IPS-20b (cell line): Measurements from ENCODE around the gene PHACTR3.

Experiments
- H3K27ac ChIP-seq: one replicate; pipeline ENCODE4 v1.5.1; 2013; ENCODE audit warnings: low read length
- H3K27me3 ChIP-seq: 2 replicates; pipeline ENCODE4 v1.6.1; 2013; ENCODE audit warnings: mild to moderate bottlenecking, low read length, inconsistent platforms; ENCODE audit not compliant: insufficient read depth
- H3K36me3 ChIP-seq: 2 replicates; pipeline ENCODE4 v1.6.1; 2013; ENCODE audit warnings: low read depth, mild to moderate bottlenecking, inconsistent platforms, low read length, moderate library complexity; ENCODE audit not compliant: insufficient read depth
- H3K4me1 ChIP-seq: 2 replicates; pipeline ENCODE4 v1.6.1; 2013; ENCODE audit warnings: mild to moderate bottlenecking, control low read depth, inconsistent platforms, low read length, moderate library complexity; ENCODE audit not compliant: insufficient read depth
- H3K4me3 ChIP-seq: 2 replicates; pipeline ENCODE4 v1.5.1; 2013; ENCODE audit warnings: mild to moderate bottlenecking, low read length, inconsistent platforms
- H3K9ac ChIP-seq: 2 replicates; pipeline ENCODE4 v1.6.1; 2013; ENCODE audit warnings: low read depth, mild to moderate bottlenecking, inconsistent platforms, low read length, moderate library complexity
- H3K9me3 ChIP-seq: 2 replicates; pipeline ENCODE4 v1.6.1; 2013; ENCODE audit warnings: mild to moderate bottlenecking, low read depth, low read length, inconsistent platforms; ENCODE audit not compliant: insufficient read depth

Gene PHACTR3

DNA sequence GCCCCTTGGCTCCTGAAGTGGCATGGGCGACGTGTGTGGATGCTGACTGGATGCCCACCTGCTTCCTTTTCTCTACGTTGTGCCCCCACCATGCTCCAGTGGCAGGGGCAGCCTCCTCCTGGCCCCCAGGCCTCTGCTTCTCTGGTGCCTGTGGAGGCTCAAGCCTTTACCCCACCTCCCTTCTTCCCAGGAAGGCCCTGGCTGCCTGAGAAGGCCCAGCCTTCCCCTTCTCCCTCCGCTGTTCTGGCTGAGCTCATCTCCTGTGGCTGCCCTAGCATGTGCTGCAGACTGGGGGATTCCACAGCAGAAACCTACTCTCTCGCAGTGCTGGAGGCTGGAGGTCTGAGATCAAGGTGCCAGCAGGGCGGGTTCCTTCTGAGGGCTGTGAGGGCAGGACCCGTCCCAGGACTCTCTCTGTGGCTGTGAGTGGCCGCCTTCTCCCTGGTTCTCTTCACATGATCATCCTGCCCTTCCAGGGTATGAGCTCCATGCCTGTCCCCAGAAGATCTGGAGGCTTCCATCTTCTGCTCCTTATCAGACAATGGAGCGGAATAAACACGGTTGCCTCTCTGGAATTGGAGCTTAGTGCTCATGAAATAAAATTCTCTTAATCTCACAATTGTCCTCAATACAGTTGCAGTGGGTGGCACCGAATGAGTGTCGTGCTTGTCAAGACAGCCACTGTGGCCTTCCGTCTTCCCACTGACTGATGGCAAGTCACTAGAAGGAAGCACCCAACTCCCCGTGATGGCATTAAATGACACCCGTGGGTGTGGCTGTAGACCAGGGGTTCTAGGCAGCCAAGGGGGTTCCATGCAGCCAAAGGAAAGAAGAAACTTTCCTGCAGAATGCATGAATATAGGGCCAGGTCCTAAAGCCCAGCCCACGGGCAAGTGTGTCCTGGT, 25.1 kb downstream of the PHACTR3 start:
- Histone ChIP-seq H3K27ac (no peak overlapping the region), H3K9ac (no peak overlapping the region), H3K9me3 (no peaks in the 10 kb centered on the region; the same call in 1 of the 2 replicates), H3K4me3 (no peak overlapping the region), H3K4me1 (no peaks in the 10 kb centered on the region), H3K27me3 (peaks cover 12% of the 10 kb centered on the region), H3K36me3 (no peaks in the 10 kb centered on the region)

DNA sequence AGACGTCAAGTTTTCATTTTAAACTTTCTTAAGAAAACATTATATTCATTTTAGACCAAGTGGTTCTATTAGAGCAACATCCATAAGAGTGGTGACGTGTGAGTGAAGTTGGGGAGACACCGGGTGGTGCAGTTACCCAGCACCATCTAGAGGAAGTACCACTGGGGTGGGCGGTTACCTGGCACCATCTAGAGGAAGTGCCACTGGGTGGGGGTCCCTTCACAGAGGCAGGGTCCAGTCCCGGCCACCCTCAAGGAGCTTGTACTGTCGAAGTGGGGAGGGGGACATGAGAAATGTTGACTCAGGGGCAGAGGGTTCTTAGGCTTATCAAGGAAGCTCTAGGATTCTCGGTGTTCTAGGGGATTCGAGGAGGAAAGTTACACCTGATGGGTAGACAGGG, 26.2 kb downstream of the PHACTR3 start:
- Histone ChIP-seq H3K27ac (no peak overlapping the region), H3K9me3 (no peaks in the 10 kb centered on the region; the same call in 1 of the 2 replicates), H3K27me3 (peaks cover 12% of the 10 kb centered on the region; the same call in 1 of the 2 replicates), H3K4me3 (no peak overlapping the region), H3K36me3 (no peaks in the 10 kb centered on the region), H3K4me1 (no peaks in the 10 kb centered on the region), H3K9ac (no peak overlapping the region)

- no peaks in the 10 kb centered on the region for H3K4me1 ChIP-seq
- H3K9me3 ChIP-seq = no peaks in the 10 kb centered on the region; the same call in 1 of the 2 replicates
- H3K36me3 ChIP-seq = no peaks in the 10 kb centered on the region
- no peak overlapping the region for H3K4me3 ChIP-seq
- H3K9ac ChIP-seq = no peak overlapping the region
- H3K27me3 ChIP-seq = peaks cover 7% of the 10 kb centered on the region
- no peak overlapping the region for H3K27ac ChIP-seq
Measured at GRCh38 chr20:59631751-59632540, 27.6 kb downstream of the PHACTR3 start.

DNA sequence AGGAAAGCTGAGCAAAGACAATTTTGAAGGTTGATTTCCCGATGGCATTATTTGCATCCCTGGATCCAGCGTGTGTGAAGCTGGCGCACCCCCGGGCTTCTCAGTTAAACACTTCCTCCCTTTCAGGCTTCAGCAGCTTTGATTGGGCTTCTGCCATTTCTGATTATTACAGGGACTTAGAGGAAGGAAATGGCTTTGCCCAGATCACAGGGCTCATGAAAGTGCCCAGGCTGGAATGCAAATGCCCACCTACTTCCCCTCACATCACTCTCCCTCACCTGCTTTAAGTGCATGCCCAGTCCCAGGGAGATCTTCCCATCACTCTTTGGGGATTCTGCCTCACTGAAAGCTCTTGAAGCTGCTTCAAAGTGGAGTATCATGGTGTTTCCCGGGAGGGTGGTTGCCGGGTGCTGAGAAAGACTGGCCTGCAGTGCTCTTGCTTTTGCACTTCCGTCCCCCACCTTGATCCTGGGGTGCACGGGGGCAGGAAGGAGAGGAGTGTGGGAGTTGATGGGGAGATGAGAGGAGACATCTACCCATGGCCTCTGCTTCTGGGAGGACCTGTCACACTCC, 28.3 kb downstream of the PHACTR3 start:
- Histone ChIP-seq H3K27ac (no peak overlapping the region), H3K9ac (no peak overlapping the region), H3K9me3 (no peaks in the 10 kb centered on the region; the same call in 1 of the 2 replicates), H3K4me1 (no peaks in the 10 kb centered on the region), H3K27me3 (peaks cover 7% of the 10 kb centered on the region), H3K4me3 (no peak overlapping the region), H3K36me3 (no peaks in the 10 kb centered on the region)

- Histone ChIP-seq H3K36me3 (no peaks in the 10 kb centered on the region), H3K4me3 (no peak overlapping the region), H3K9ac (no peak overlapping the region), H3K9me3 (no peaks in the 10 kb centered on the region; the same call in 1 of the 2 replicates), H3K27ac (no peak overlapping the region), H3K27me3 (peaks cover 7% of the 10 kb centered on the region), H3K4me1 (no peaks in the 10 kb centered on the region)
Measured at GRCh38 chr20:59633656-59634251, 29.4 kb downstream of the PHACTR3 start.

GRCh38 chr20:59634435-59635005, 30.2 kb downstream of the PHACTR3 start:
- Histone ChIP-seq H3K36me3 (no peaks in the 10 kb centered on the region), H3K4me1 (no peaks in the 10 kb centered on the region), H3K4me3 (no peak overlapping the region), H3K9me3 (no peaks in the 10 kb centered on the region; the same call in 1 of the 2 replicates), H3K27ac (no peak overlapping the region), H3K9ac (no peak overlapping the region), H3K27me3 (peaks cover 9% of the 10 kb centered on the region)

DNA sequence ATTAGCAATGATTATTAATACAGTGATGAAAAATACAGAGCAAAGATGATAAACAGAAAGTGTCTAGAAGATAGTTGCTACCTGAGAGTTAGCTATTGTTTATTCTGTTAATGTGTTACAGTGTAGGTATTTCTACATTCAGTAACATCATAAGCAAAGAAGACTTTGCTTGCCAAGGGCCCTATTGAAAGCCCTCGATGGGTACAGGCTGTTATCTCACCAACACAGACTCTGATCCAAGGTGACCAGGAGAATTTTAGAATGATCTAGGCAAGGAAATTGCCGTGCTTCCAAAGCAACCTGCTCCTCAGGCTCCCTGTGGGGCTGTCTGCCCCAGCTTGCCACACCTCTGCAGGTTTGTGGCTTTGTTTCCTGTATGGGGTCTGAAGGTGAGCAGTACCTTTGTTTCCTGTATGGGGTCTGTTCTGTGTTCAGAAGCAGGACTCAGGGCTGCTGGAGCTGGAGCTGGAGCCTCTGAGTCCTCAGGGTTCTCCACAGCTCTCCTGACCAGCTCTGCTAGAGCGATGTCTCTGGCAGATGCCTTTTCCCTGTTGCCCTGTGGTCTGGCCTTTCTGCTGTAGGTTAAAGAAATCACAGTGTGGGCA, 32.5 kb downstream of the PHACTR3 start:
- Histone ChIP-seq H3K9me3 (no peaks in the 10 kb centered on the region; the same call in 1 of the 2 replicates), H3K36me3 (no peaks in the 10 kb centered on the region), H3K27ac (no peak overlapping the region), H3K4me3 (no peak overlapping the region), H3K9ac (no peak overlapping the region), H3K27me3 (peaks cover 22% of the 10 kb centered on the region), H3K4me1 (no peaks in the 10 kb centered on the region)

DNA sequence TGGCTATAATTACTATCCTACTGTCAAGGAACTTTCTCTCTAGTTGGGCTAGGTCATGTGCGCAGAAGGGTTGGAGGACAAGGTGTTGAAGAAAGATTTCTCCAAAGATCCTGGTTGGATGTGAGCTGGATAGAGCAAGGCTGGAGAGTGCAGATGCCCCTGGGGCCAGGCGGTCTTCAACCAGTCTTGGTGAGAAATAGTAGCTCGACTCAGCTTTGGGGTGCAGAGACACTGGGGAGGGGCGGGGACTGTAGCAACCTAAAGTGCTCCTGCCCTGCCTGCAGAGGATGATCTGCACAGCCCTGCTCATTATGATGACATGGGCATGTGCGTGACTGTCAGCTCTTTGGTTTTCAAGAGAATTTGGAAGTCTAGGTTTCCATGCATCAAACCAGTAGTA, 35.9 kb downstream of the PHACTR3 start:
- no peak overlapping the region for H3K9ac ChIP-seq
- no peak overlapping the region for H3K27ac ChIP-seq
- H3K4me1 ChIP-seq = no peaks in the 10 kb centered on the region
- H3K36me3 ChIP-seq = no peaks in the 10 kb centered on the region
- no peak overlapping the region for H3K4me3 ChIP-seq
- no peaks in the 10 kb centered on the region for H3K9me3 ChIP-seq
- peaks cover 22% of the 10 kb centered on the region for H3K27me3 ChIP-seq

- Histone ChIP-seq H3K27me3 (peaks cover 15% of the 10 kb centered on the region), H3K4me3 (no peak overlapping the region), H3K9me3 (peaks cover 19% of the 10 kb centered on the region; the same call in 1 of the 2 replicates), H3K9ac (no peak overlapping the region), H3K27ac (no peak overlapping the region), H3K4me1 (no peaks in the 10 kb centered on the region), H3K36me3 (no peaks in the 10 kb centered on the region)
Measured at GRCh38 chr20:59643615-59644061, 39.3 kb downstream of the PHACTR3 start.

GRCh38 chr20:59644371-59644939, 40.1 kb downstream of the PHACTR3 start:
- Histone ChIP-seq H3K4me3 (no peak overlapping the region), H3K36me3 (no peaks in the 10 kb centered on the region), H3K9me3 (peaks cover 19% of the 10 kb centered on the region; the same call in 1 of the 2 replicates), H3K27ac (no peak overlapping the region), H3K4me1 (no peaks in the 10 kb centered on the region), H3K9ac (no peak overlapping the region), H3K27me3 (peaks cover 13% of the 10 kb centered on the region)
